GM18519 (cell line): Measurements from ENCODE around the gene ELOA.
"Not testable (repeated sequence)": the region's sequence is repeated elsewhere in the genome, so short reads cannot be mapped to it uniquely, and the experiment has no call there.

Experiments
- ATAC-seq: cut with Tn5 transposase; IDR thresholded peaks from one replicate; pipeline ENCODE4 v1.9.1; 2021; ENCODE audit warnings: mild to moderate bottlenecking, moderate library complexity; ENCODE audit not compliant: unreplicated experiment, low FRiP score

ELOA gene

GRCh38 chr1:23777979-23778814 is 34.9 kb downstream of the ELOA start, which contains the start of gene PITHD1:
TSS of gene PITHD1 (plus strand) at chr1:23778418. CDS start at chr1:23778516, 98 bp downstream.
- ATAC-seq, result peak; percentile 58

GRCh38 chr1:23779826-23780371 is 36.6 kb downstream of the ELOA start:
- ATAC-seq, result no peak

- not testable (repeated sequence) for ATAC-seq
Observed at GRCh38 chr1:23783141-23783540, 39.9 kb downstream of the ELOA start.

GRCh38 chr1:23784846-23785245 is 41.6 kb downstream of the ELOA start:
- ATAC-seq, result no peak

GRCh38 chr1:23787701-23788100 is 44.4 kb downstream of the ELOA start:
- ATAC-seq, result no peak

GRCh38 chr1:23788695-23789094 is 45.4 kb downstream of the ELOA start:
- no peak for ATAC-seq

GRCh38 chr1:23790696-23791515 is 47.6 kb downstream of the ELOA start, which contains the start of gene LYPLA2:
TSS of gene LYPLA2 (plus strand) at chr1:23791145. CDS start at chr1:23792683, 1,538 bp downstream.
- no peak for ATAC-seq

GRCh38 chr1:23791516-23792047 is 48.3 kb downstream of the ELOA start:
- ATAC-seq, result no peak

- ATAC-seq, result no peak
Observed at GRCh38 chr1:23792151-23792945, 49.1 kb downstream of the ELOA start.

- ATAC-seq, result no peak
Observed at GRCh38 chr1:23793018-23793781, 49.9 kb downstream of the ELOA start.

GRCh38 chr1:23793861-23794731 is 50.8 kb downstream of the ELOA start:
- ATAC-seq, result no peak

- not testable (repeated sequence) for ATAC-seq
Observed at GRCh38 chr1:23794732-23795182, 51.5 kb downstream of the ELOA start.

- ATAC-seq, result no peak
Observed at GRCh38 chr1:23795676-23796465, 52.6 kb downstream of the ELOA start.

- ATAC-seq, result no peak
Observed at GRCh38 chr1:23796466-23797271, 53.4 kb downstream of the ELOA start.

GRCh38 chr1:23797478-23798448 is 54.5 kb downstream of the ELOA start:
- no peak for ATAC-seq
